ENCODE data around the gene MARCO. TPM values are rescaled to one million over a fixed set of nuclear protein-coding genes. Genes with fewer than 3 reads are reported as not detected.

The MARCO gene
- total RNA-seq, 1 experiment from 2014 or later: not detected

DNA sequence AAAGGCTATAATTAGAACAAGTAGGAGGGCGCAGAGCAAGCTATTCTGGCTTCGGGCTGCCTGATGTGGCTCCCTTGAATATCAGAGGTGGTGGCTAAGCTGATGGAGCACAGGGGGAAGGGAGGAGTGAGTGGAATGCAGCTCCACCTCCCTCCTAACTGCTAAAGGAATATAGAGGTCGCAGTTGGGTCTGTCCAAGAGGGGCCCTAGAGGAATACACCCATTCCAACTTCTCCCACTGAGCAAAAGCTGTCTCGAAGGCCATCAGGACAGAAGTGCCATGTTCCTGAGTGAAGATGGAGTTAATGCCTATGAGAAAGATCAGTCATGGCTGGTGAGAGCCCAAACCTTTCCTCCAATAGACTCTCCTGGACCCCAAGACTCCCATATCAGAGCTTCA, 32.8 kb upstream of the MARCO start:
- Histone ChIP-seq H3K9me3 (ENCODE audit: control insufficient read depth, low read depth, low read length) (no peaks in the 10 kb centered on the region), H4K5ac (ENCODE audit: insufficient read length, low read depth, low read length) (no peak overlapping the region), H4K20me1 (ENCODE audit: control insufficient read depth, insufficient read depth, insufficient read length) (no peaks in the 10 kb centered on the region), H3K18ac (ENCODE audit: insufficient read length, low read depth, low read length) (no peak overlapping the region), H3K4me2 (ENCODE audit: insufficient read depth, insufficient read length, low read length) (no peak overlapping the region), H2BK12ac (ENCODE audit: insufficient read length, low read depth, low read length) (no peak overlapping the region), H2BK120ac (ENCODE audit: low read depth, low read length, poor library complexity, severe bottlenecking) (no peak overlapping the region), H2AK5ac (ENCODE audit: insufficient read length, low read length) (no peak overlapping the region), H3K27ac (ENCODE audit: insufficient read length, low read depth, low read length) (no peak overlapping the region), H3K14ac (ENCODE audit: insufficient read depth, low read length) (no peak overlapping the region), H2BK15ac (ENCODE audit: low read depth, low read length) (no peak overlapping the region), H3K4ac (ENCODE audit: low read depth, low read length) (no peak overlapping the region), H3T11ph (ENCODE audit: low read length) (no peak overlapping the region), H3K23ac (ENCODE audit: insufficient read length, low read depth, low read length) (no peak overlapping the region), H2BK5ac (ENCODE audit: insufficient read length, low read length) (no peak overlapping the region), H2AFZ (ENCODE audit: low read length) (no peak overlapping the region), H3K9ac (ENCODE audit: extremely low read depth, insufficient read length, low read length) (no peak overlapping the region), H3K23me2 (ENCODE audit: insufficient read length, low read depth, low read length, poor library complexity, severe bottlenecking) (no peaks in the 10 kb centered on the region), H3K79me2 (ENCODE audit: insufficient read depth, low read length) (no peaks in the 10 kb centered on the region), H3K4me1 (ENCODE audit: insufficient read depth, low read length) (no peaks in the 10 kb centered on the region), H3K56ac (ENCODE audit: insufficient read length, low read depth, low read length) (no peak overlapping the region), H4K91ac (ENCODE audit: insufficient read length, low read depth, low read length) (no peak overlapping the region), H3K79me1 (ENCODE audit: insufficient read depth, low read depth, low read length, poor library complexity, severe bottlenecking) (no peaks in the 10 kb centered on the region), H2BK20ac (ENCODE audit: low read depth, low read length, poor library complexity, severe bottlenecking) (no peak overlapping the region), H3K27me3 (ENCODE audit: insufficient read depth, low read length) (no peaks in the 10 kb centered on the region), H4K8ac (replicated peaks; ENCODE audit: insufficient read length, low read depth, low read length) (no peak overlapping the region)
- Mint-ChIP-seq H3K9me3 (no peaks in the 10 kb centered on the region; a peak in 1 of 5 replicates), H3K27me3 (ENCODE audit: low read depth) (peaks cover 29% of the 10 kb centered on the region), H3K27ac (no peak overlapping the region), H3K4me3 (no peak overlapping the region), H3K4me1 (no peaks in the 10 kb centered on the region; a peak in 1 of 4 replicates), H3K36me3 (ENCODE audit: insufficient read depth in 1 of 3, low read depth in 3 of 3) (no peaks in the 10 kb centered on the region)
- no peak for DNase-seq
- TF ChIP-seq, protein P1, sequence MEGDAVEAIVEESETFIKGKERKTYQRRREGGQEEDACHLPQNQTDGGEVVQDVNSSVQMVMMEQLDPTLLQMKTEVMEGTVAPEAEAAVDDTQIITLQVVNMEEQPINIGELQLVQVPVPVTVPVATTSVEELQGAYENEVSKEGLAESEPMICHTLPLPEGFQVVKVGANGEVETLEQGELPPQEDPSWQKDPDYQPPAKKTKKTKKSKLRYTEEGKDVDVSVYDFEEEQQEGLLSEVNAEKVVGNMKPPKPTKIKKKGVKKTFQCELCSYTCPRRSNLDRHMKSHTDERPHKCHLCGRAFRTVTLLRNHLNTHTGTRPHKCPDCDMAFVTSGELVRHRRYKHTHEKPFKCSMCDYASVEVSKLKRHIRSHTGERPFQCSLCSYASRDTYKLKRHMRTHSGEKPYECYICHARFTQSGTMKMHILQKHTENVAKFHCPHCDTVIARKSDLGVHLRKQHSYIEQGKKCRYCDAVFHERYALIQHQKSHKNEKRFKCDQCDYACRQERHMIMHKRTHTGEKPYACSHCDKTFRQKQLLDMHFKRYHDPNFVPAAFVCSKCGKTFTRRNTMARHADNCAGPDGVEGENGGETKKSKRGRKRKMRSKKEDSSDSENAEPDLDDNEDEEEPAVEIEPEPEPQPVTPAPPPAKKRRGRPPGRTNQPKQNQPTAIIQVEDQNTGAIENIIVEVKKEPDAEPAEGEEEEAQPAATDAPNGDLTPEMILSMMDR (conservative IDR thresholded peaks at IDR 0.05): no peak
- WGBS (ENCODE audit: extremely low coverage, insufficient read length, low lambda C conversion rate): no CpG with 5 or more reads among the region's 4 CpGs
